Esophagus muscularis mucosa (tissue), 4 donors: ENCODE results near the gene PLP2. TPM values are rescaled to one million over a fixed set of nuclear protein-coding genes. Genes with fewer than 3 reads are reported as not detected.
"Not testable (repeated sequence)": the region's sequence is repeated elsewhere in the genome, so short reads cannot be mapped to it uniquely, and the experiment has no call there.

ENCODE experiments used
- DNase-seq: peaks from one replicate; pipeline ENCODE4 v3.0.0-alpha.2; 2017; ENCODE audit errors: extremely low spot score
- H3K27ac ChIP-seq, 4 donors: fragments of 200-600 bp; sonication (generic); replicated peaks in 1 of 4; 1 replicate in 3 of 4; 2 replicates in 1 of 4; pipeline ENCODE4 v1.5.1; 2016 to 2019; ENCODE audit warnings: mild to moderate bottlenecking in 1 of 4
- H3K27me3 ChIP-seq, 4 donors: fragments of 200-600 bp; sonication (generic); one replicate each; pipeline versions ENCODE4 v1.5.1 to v1.6.0; 2016 to 2019
- H3K36me3 ChIP-seq, 4 donors: fragments of 200-600 bp; sonication (generic); one replicate each; pipeline ENCODE4 v1.5.1; 2016 to 2019
- H3K4me1 ChIP-seq, 4 donors: fragments of 200-600 bp; sonication (generic); one replicate each; pipeline ENCODE4 v1.5.1; 2016 to 2019
- H3K4me3 ChIP-seq, 4 donors: fragments of 200-600 bp; sonication (generic); 1 replicate in 2 of 4; 2 replicates in 2 of 4; pipeline ENCODE4 v1.5.1; 2016 to 2019; ENCODE audit warnings: mild to moderate bottlenecking in 4 of 4, moderate library complexity in 1 of 4
- H3K9me3 ChIP-seq, 4 donors: fragments of 200-600 bp; sonication (generic); 1 replicate in 3 of 4; 2 replicates in 1 of 4; pipeline ENCODE4 v1.5.1; 2016 to 2019
- CTCF ChIP-seq, 3 experiments: fragments of 200-600 bp in 2 of 3; fragments of 450-650 bp in 1 of 3; sonication (generic) in 2 of 3; IDR thresholded peaks; one replicate each; pipeline ENCODE4 v1.5.1; 2017 to 2019; ENCODE audit warnings: antibody characterized with exemption in 3 of 3, mild to moderate bottlenecking in 2 of 3, moderate library complexity in 1 of 3
- EP300 ChIP-seq: sonication (generic); formaldehyde crosslinking; IDR thresholded peaks from one replicate; pipeline ENCODE4 v1.6.1; 2017; ENCODE audit warnings: antibody characterized with exemption
- POLR2A ChIP-seq: fragments of 450-650 bp; IDR thresholded peaks from one replicate; pipeline ENCODE4 v1.6.1; 2017; ENCODE audit warnings: antibody characterized with exemption, moderate library complexity, mild to moderate bottlenecking, low read depth
- POLR2AphosphoS5 ChIP-seq, 2 donors: sonication (generic); formaldehyde crosslinking; IDR thresholded peaks; one replicate each; pipeline ENCODE4 v1.6.1; 2017; ENCODE audit warnings: antibody characterized with exemption in 2 of 2
- WGBS: methylation state at CpG from one replicate; pipeline ENCODE4 v1.1.5; 2018; 5-methylcytosine and 5-hydroxymethylcytosine counted together
- intact Hi-C: fragments of 100-400 bp; cut with DNase I; formaldehyde crosslinking; loops from one replicate; pipeline ENCODE4 v1.15.1; 2023
- total RNA-seq, 4 donors: library from RNA; depleted of rRNA; stranded (reverse); fragments of >200 nt; gene quantifications; one replicate each; pipeline versions ENCODE4 v1.1.0 to v1.2.1, GENCODE V29; 2016

The PLP2 gene
- total RNA-seq, 4 donors from 2014 or later, result 55.3 to 101 (median 76.3) TPM

GRCh38 chrX:49166914-49167739 lies 4.6 kb upstream of the PLP2 start:
- no peak for TF ChIP-seq CTCF (IDR thresholded peaks at IDR 0.05)
- TF ChIP-seq POLR2AphosphoS5 (IDR thresholded peaks at IDR 0.05), result peak; percentile 89 to 92
- no peak for TF ChIP-seq EP300
- TF ChIP-seq POLR2A, result no peak
- Histone ChIP-seq H3K36me3 (no peaks in the 10 kb centered on the region), H3K27ac (peak overlapping the region; percentile 86 to 91 (median 90)), H3K4me3 (peak overlapping the region; percentile 47 to 60 (median 52)), H3K27me3 (no peaks in the 10 kb centered on the region), H3K4me1 (peaks cover 3 to 49% (median 31%) of the 10 kb centered on the region in 4 donors), H3K9me3 (no peaks in the 10 kb centered on the region)
- no peak for DNase-seq
- intact Hi-C loops, result loop anchor here (10.0 kb wide), 1 partner anchor 1512 kb away; the partner anchor contains the start of genes ELK1 and UXT
- 35% methylated on average over 20 of the region's 35 CpGs for WGBS

GRCh38 chrX:49167740-49168108 lies 4.0 kb upstream of the PLP2 start:
- TF ChIP-seq POLR2A (no peak), EP300 (no peak), POLR2AphosphoS5 (IDR thresholded peaks at IDR 0.05) (no peak), CTCF (IDR thresholded peaks at IDR 0.05) (no peak)
- no peaks in the 10 kb centered on the region for H3K27me3 ChIP-seq
- 75% methylated on average over 3 of the region's 3 CpGs for WGBS
- no peak for DNase-seq
- H3K4me1 ChIP-seq, result peaks cover 3 to 50% (median 30%) of the 10 kb centered on the region in 4 donors
- H3K9me3 ChIP-seq, result no peaks in the 10 kb centered on the region
- H3K27ac ChIP-seq, result peak overlapping the region; percentile 86 to 91 (median 90)
- no peaks in the 10 kb centered on the region for H3K36me3 ChIP-seq
- intact Hi-C loops, result loop anchor here (10.0 kb wide), 1 partner anchor 1513 kb away; the partner anchor contains the start of genes ELK1 and UXT
- H3K4me3 ChIP-seq, result peak overlapping the region; percentile 47 to 60 (median 52)

GRCh38 chrX:49172280-49172780 lies 632 bp downstream of the PLP2 start:
- H3K4me1 ChIP-seq, result peaks cover 7 to 49% (median 34%) of the 10 kb centered on the region in 4 donors
- peak overlapping the region; percentile 65 to 72 (median 68) for H3K4me3 ChIP-seq
- TF ChIP-seq CTCF (IDR thresholded peaks at IDR 0.05) (no peak), POLR2A (no peak), POLR2AphosphoS5 (IDR thresholded peaks at IDR 0.05) (peak; percentile 34 to 68)
- peaks cover 0 to 29% (median 17%) of the 10 kb centered on the region in 4 donors for H3K36me3 ChIP-seq
- no peaks in the 10 kb centered on the region for H3K9me3 ChIP-seq
- 51% methylated on average over 19 of the region's 37 CpGs for WGBS
- intact Hi-C loops, result no loop called here
- H3K27me3 ChIP-seq, result no peaks in the 10 kb centered on the region
- no peak for DNase-seq
- H3K27ac ChIP-seq, result peak overlapping the region; percentile 88 to 93 (median 91)

GRCh38 chrX:49173544-49173943 lies 1.8 kb downstream of the PLP2 start:
- Histone ChIP-seq H3K4me1 (peaks cover 4 to 36% (median 26%) of the 10 kb centered on the region in 4 donors), H3K36me3 (peaks cover 0 to 41% (median 21%) of the 10 kb centered on the region in 4 donors), H3K27ac (peak overlapping the region; percentile 88 to 93 (median 91))
- intact Hi-C loops, H3K4me3 ChIP-seq, DNase-seq, H3K27me3 ChIP-seq, H3K9me3 ChIP-seq: not testable (repeated sequence)
- 89% methylated on average over 8 of the region's 8 CpGs for WGBS

- H3K27ac ChIP-seq, result no peak overlapping the region
- 75% methylated on average over 3 of the region's 3 CpGs for WGBS
Observed at GRCh38 chrX:49174723-49175122, 3.0 kb downstream of the PLP2 start.

More at GRCh38 chrX:49174723-49175122, 3.0 kb downstream of the PLP2 start:
- Histone ChIP-seq H3K4me1 (peaks cover 4 to 35% (median 26%) of the 10 kb centered on the region in 4 donors), H3K4me3 (no peak overlapping the region), H3K27me3 (no peaks in the 10 kb centered on the region), H3K36me3 (peaks cover 0 to 52% (median 25%) of the 10 kb centered on the region in 4 donors), H3K9me3 (no peaks in the 10 kb centered on the region)
- no peak for TF ChIP-seq EP300
- no peak for TF ChIP-seq CTCF (IDR thresholded peaks at IDR 0.05)
- no peak for TF ChIP-seq POLR2AphosphoS5 (IDR thresholded peaks at IDR 0.05)
- no peak for TF ChIP-seq POLR2A
- intact Hi-C loops, result no loop called here
- no peak for DNase-seq
